GM18951 (cell line): ENCODE results near the gene SIM2.

Source experiments
- POLR2A ChIP-seq: IDR thresholded peaks from 4 replicates; pipeline ENCODE4 v1.6.1; 2011; ENCODE audit warnings: mild to moderate bottlenecking; ENCODE audit not compliant: insufficient read length, insufficient read depth; ENCODE audit errors: extremely low read depth
- in situ Hi-C: fragments of 300-500 bp; cut with MboI; formaldehyde crosslinking; loops from one replicate; pipeline ENCODE4 v1.12.0; 2022; ENCODE audit warnings: low sequenced_read_pairs, mixed read lengths, inconsistent platforms; ENCODE audit not compliant: unreplicated experiment

Gene SIM2

GRCh38 chr21:36692835-36693488 lies 6.0 kb upstream of the SIM2 start:
- TF ChIP-seq POLR2A, result no peak
- in situ Hi-C loops, result no loop called here

GRCh38 chr21:36693489-36694030 lies 5.4 kb upstream of the SIM2 start:
- in situ Hi-C loops, result no loop called here
- no peak for TF ChIP-seq POLR2A

DNA sequence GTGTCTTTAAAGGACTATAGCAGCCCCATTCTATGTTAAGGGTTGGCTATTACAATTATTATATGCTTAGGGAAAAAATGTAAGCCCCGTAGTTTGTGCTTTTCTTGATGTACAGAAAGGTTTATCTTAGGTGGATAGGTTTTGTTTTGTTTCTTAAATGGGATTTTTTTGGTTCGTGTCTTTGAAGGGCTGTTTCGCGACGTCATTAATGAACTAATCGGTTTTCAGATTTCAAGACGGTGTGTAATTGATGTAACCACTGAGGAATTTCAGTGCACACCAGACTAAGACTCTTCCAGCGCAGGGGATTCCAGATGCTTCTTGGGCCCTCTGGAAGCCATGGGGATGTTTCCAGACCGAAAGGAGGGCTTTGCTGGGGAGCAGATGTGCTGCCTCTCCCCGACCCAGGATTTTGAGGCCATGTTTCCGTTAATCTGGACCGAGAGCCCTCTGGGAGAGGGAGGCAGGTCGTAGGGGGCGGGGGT lies 4.8 kb upstream of the SIM2 start:
- in situ Hi-C loops, result no loop called here

DNA sequence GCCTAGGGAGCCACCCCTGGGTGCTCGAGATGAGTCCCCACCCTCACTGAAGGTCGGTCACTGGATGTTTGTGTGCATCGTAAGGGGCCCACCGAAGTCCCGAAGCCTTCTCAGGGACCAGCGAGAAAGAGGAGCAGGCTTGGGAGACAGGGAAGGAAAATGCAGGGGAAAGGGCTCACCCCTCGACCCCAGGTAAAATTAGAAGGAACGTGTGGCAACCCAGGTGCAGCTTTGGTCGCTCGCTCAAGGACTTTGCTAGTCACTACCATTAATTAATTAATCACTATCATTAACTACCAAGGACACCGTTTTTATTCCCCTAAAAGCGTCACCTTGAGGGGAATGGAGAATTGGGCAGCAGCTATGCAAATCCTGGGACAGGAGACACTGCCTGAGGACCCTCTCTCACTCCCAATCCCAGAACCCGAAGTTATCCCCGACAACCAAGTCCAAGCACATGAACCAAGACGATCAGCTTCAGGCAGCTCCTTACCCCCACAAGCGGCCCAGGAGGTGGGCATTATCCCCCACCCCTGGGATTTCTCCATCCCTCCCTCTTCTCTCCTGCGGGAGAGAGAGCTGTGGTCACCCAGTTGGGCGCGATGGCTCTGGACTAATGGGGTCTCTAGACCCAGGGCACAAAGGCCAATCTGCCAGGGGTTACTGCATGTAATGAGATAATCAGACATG lies 4.2 kb upstream of the SIM2 start:
- in situ Hi-C loops, result no loop called here
- no peak for TF ChIP-seq POLR2A

More for the DNA sequence above, 4.8 kb upstream of the SIM2 start:
- TF ChIP-seq POLR2A, result no peak

- no peak for TF ChIP-seq POLR2A
- in situ Hi-C loops, result no loop called here
Observed at GRCh38 chr21:36695283-36695634, 3.7 kb upstream of the SIM2 start.

DNA sequence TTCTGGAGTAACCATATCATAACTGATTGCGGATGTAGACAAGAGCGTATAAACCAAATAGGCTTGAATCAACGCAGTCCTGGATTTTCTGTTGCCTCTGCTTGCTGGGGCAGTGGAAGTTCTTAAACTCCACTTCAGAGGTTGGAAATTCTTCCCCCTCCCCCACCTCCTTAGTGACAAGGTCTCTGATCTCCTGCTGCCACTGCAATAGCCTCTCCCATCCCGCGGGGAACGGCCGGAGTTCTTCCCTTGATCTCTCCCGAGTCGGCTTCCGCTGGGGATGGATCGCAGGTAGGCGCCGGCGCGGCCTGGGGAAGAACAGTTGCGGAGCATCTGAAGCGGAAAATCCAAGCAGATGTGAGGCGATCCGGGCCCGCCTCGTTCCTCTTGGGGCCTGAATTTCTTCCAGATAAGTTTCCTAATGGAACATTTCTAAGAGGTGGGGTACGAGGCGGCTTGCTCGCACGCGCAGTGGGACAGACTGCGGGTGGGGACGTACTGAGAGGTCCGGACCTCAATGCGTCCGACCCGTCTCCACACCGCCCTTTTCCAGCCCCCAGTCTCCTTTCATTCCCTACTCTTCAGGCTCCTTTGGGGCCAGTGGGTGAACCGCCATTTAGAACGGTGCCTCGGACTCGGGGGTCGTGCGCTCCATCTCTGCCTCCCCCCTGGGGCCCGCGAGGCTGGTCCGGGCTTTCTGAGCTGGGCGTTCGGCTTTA lies 3.1 kb upstream of the SIM2 start:
- in situ Hi-C loops, result no loop called here

DNA sequence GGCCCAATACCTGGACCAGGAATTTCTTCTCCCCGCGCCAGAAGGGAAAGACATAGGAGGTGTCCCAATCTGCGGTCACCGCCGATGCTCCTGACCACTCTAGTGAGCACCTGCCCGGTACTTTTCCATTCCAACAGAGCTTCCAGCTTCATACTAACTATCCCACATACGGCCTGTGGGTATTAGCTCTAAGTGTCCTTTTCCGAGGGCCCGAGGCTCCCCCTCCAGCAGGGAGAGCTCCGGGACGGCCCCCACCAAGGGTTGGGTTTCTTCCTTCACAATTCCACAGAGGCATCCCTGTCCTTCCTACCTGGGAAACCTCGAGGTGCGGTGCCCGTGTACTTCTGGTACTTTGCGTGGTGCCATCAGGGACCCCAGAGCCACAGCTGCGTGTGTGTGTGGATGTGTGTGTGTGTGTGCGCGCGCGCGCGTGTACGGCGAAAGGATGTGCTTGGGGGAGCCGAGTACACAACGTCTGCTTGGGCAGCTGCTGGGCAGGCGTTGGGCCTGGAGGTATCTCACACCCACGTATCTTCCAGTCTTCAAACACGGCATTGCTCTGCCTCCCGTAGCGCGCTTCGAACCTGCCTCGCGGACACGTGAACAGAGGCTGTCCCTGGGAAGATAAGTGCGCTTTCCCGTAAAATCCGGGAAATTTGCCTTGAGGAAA lies 2.4 kb upstream of the SIM2 start:
- in situ Hi-C loops, result no loop called here
- TF ChIP-seq POLR2A, result no peak

More for the DNA sequence above, 3.1 kb upstream of the SIM2 start:
- no peak for TF ChIP-seq POLR2A

GRCh38 chr21:36697060-36697850 lies 1.7 kb upstream of the SIM2 start:
- in situ Hi-C loops, result no loop called here
- no peak for TF ChIP-seq POLR2A

DNA sequence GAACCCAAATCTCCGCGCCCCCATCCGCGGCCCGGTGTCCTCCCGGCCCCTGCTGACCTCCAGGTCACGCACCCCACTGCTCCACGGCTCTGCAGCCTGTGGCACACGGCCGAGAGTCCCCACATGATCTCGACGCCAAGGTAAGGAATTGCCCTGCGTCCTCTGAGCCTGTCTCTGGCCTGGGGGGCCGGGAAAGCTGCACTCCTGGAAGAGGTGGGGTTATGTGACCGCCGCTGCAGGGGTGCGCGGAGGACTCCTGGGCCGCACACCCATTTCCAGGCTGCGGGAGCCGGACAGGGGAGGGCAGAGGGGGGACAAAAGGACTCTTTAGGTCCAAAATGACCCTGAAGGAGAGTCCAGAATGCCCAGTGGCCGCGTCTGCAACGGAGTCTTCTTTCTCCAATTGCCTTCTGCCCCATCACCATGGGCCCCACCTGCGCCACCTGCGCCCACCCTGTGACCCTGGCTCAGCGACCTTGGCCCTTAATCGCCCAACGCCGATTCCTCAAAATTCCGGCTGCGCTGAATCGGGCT lies 997 bp upstream of the SIM2 start:
- no peak for TF ChIP-seq POLR2A
- in situ Hi-C loops, result no loop called here

GRCh38 chr21:36698385-36698980 lies 432 bp upstream of the SIM2 start:
- TF ChIP-seq POLR2A, result no peak
- in situ Hi-C loops, result no loop called here

- in situ Hi-C loops, result no loop called here
- TF ChIP-seq POLR2A, result no peak
Observed at GRCh38 chr21:36699546-36700294, 805 bp downstream of the SIM2 start.

DNA sequence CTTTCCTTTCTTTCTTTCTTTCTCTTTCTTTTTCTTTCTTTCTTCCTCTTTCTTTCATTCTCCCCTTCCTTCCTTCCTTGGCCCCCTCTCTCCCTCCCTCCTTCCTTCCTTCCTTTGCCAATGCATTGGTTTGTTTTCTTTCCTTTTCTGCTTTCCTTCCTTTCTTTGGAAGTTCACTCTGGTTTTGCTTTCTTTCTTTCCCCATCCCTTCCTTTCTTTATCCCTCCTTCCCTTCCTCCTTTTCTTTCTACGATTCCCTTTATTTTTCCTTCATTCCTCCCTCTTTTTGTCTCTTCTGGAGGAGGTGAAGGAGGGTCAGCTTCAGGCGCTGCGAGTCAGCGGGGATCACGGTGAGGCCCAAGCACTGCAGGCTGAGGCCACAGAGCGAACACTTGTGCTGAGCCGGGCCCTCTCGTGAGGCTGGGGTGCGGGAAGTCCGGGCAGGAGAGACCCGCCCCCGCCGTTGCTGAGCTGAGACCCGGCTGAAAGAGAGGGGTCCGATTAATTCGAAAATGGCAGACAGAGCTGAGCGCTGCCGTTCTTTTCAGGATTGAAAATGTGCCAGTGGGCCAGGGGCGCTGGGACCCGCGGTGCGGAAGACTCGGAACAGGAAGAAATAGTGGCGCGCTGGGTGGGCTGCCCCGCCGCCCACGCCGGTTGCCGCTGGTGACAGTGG lies 1.5 kb downstream of the SIM2 start:
- in situ Hi-C loops, result no loop called here

More for the DNA sequence above, 1.5 kb downstream of the SIM2 start:
- no peak for TF ChIP-seq POLR2A
